Left lung (tissue), 10 donors: ENCODE results near the gene RBM19. TPM values are rescaled to one million over a fixed set of nuclear protein-coding genes. Genes with fewer than 3 reads are reported as not detected.

Source experiments
- ATAC-seq: fragments of 200-7000 bp; cut with Tn5 transposase; one replicate; pipeline ENCODE4 v1.9.1; 2020; ENCODE audit warnings: moderate library complexity
- DNase-seq, 4 donors: peaks; one replicate each; pipeline ENCODE4 v3.0.0-alpha.2; 2013 to 2020
- H3K27ac ChIP-seq, 2 donors: fragments of 200-600 bp; sonication (generic) in 1 of 2; one replicate each; pipeline versions ENCODE4 v1.5.0 to v1.8.0; 2020 to 2021
- H3K27me3 ChIP-seq, 2 donors: fragments of 200-600 bp; sonication (generic) in 1 of 2; one replicate each; pipeline versions ENCODE4 v1.5.0 to v1.8.0; 2020 to 2021
- H3K36me3 ChIP-seq, 2 donors: fragments of 200-600 bp; sonication (generic) in 1 of 2; one replicate each; pipeline versions ENCODE4 v1.5.0 to v1.8.0; 2020 to 2021
- H3K4me1 ChIP-seq, 2 donors: fragments of 200-600 bp; one replicate each; pipeline ENCODE4 v1.8.0; 2021
- H3K4me3 ChIP-seq, 2 donors: fragments of 200-600 bp; sonication (generic) in 1 of 2; one replicate each; pipeline versions ENCODE4 v1.5.0 to v1.8.0; 2020 to 2021; ENCODE audit warnings: mild to moderate bottlenecking in 1 of 2
- H3K9me3 ChIP-seq, 2 donors: fragments of 200-600 bp; sonication (generic) in 1 of 2; one replicate each; pipeline versions ENCODE4 v1.5.0 to v1.8.0; 2020 to 2021
- CTCF ChIP-seq, 2 donors: fragments of 200-600 bp; sonication (generic) in 1 of 2; IDR thresholded peaks; one replicate each; pipeline versions ENCODE4 v1.5.0 to v1.8.0; 2021; ENCODE audit warnings: antibody characterized with exemption in 2 of 2
- intact Hi-C, 2 donors: fragments of 100-400 bp; cut with DNase I; formaldehyde crosslinking; loops; one replicate each; pipeline versions ENCODE4 v1.11.2 to v1.14.2; 2022
- polyA plus RNA-seq, 6 donors: library from polyadenylated mRNA; unstranded; fragments of 120-200 nt; gene quantifications; one replicate each; pipeline ENCODE4 v1.2.1, GENCODE V29; 2013; ENCODE audit not compliant: insufficient read length in 6 of 6
- total RNA-seq, 2 donors: library from RNA; stranded (reverse); fragmentation: NEBNext Ultra II Directional; extraction: Animal tissue kit (Norgen Biotek cat#: 25700); gene quantifications; one replicate each; pipeline ENCODE4 v1.2.1, GENCODE V29; 2021
- donor health status: DM: no; HTN: yes; CAD: no.
- donor health status: DM: no; HTN: no; CAD: no.

Gene RBM19
- total and polyA plus RNA-seq, 8 donors, result 21.5 to 33.4 (median 31.2) TPM

GRCh38 chr12:113940357-113941207, 25.5 kb downstream of the RBM19 start:
- intact Hi-C loops, result no loop called here
- Histone ChIP-seq H3K4me3 (no peak overlapping the region), H3K4me1 (no peaks in the 10 kb centered on the region), H3K36me3 (peaks cover 0 to 100% of the 10 kb centered on the region in 2 donors), H3K9me3 (no peaks in the 10 kb centered on the region), H3K27ac (no peak overlapping the region), H3K27me3 (no peaks in the 10 kb centered on the region)
- ATAC-seq, result no peak
- no peak for TF ChIP-seq CTCF (IDR thresholded peaks at IDR 0.05)
- no peak for DNase-seq

- Histone ChIP-seq H3K36me3 (peaks cover 0 to 100% of the 10 kb centered on the region in 2 donors), H3K4me3 (no peak overlapping the region), H3K4me1 (no peaks in the 10 kb centered on the region), H3K27ac (no peak overlapping the region), H3K27me3 (no peaks in the 10 kb centered on the region), H3K9me3 (no peaks in the 10 kb centered on the region)
- ATAC-seq (no peak), DNase-seq (no peak)
- no peak for TF ChIP-seq CTCF (IDR thresholded peaks at IDR 0.05)
- intact Hi-C loops, result no loop called here
These were observed 26.3 kb downstream of the RBM19 start for GRCh38 chr12:113939867-113940266.

GRCh38 chr12:113938471-113938870, 27.7 kb downstream of the RBM19 start:
- ATAC-seq (no peak), DNase-seq (no peak)
- Histone ChIP-seq H3K9me3 (no peaks in the 10 kb centered on the region), H3K27me3 (no peaks in the 10 kb centered on the region), H3K36me3 (peaks cover 0 to 100% of the 10 kb centered on the region in 2 donors), H3K4me1 (no peaks in the 10 kb centered on the region), H3K4me3 (no peak overlapping the region), H3K27ac (no peak overlapping the region)
- intact Hi-C loops, result no loop called here
- TF ChIP-seq CTCF (IDR thresholded peaks at IDR 0.05), result no peak

- DNase-seq, result no peak
- Histone ChIP-seq H3K9me3 (no peaks in the 10 kb centered on the region), H3K27ac (no peak overlapping the region), H3K4me3 (no peak overlapping the region), H3K27me3 (no peaks in the 10 kb centered on the region), H3K4me1 (peaks cover 0 to 3% of the 10 kb centered on the region in 2 donors), H3K36me3 (peaks cover 0 to 99% of the 10 kb centered on the region in 2 donors)
- intact Hi-C loops, result no loop called here
- no peak for ATAC-seq
- no peak for TF ChIP-seq CTCF (IDR thresholded peaks at IDR 0.05)
These were observed 29.7 kb downstream of the RBM19 start for GRCh38 chr12:113936460-113936859.

- Histone ChIP-seq H3K9me3 (no peaks in the 10 kb centered on the region), H3K4me1 (peaks cover 0 to 3% of the 10 kb centered on the region in 2 donors), H3K36me3 (peaks cover 0 to 98% of the 10 kb centered on the region in 2 donors), H3K27ac (no peak overlapping the region), H3K27me3 (no peaks in the 10 kb centered on the region), H3K4me3 (no peak overlapping the region)
- intact Hi-C loops, result no loop called here
- ATAC-seq (no peak), DNase-seq (no peak)
- no peak for TF ChIP-seq CTCF (IDR thresholded peaks at IDR 0.05)
These were observed 30.7 kb downstream of the RBM19 start for GRCh38 chr12:113935459-113935858.
